ENCODE results near the gene CLDN7. TPM values are rescaled to one million over a fixed set of nuclear protein-coding genes. Genes with fewer than 3 reads are reported as not detected.

CLDN7 gene
- polyA plus RNA-seq, 4 donors, result 309 to 561 (median 332) TPM

GRCh38 chr17:7262935-7263800 is 890 bp upstream of the CLDN7 start:
- Histone ChIP-seq H3K27ac (ENCODE audit: low read depth in 1 of 3, low read length in 2 of 3) (peak overlapping the region; percentile 95 to 99 (median 97)), H3K36me3 (ENCODE audit: control insufficient read depth in 3 of 3, insufficient read depth in 2 of 3, low read depth in 1 of 3, low read length in 3 of 3) (peaks cover 0 to 27% (median 2%) of the 10 kb centered on the region in 3 donors), H3K4me3 (ENCODE audit: low read depth in 1 of 3, low read length in 3 of 3) (peak overlapping the region; percentile 54 to 76 (median 74)), H3K4me1 (ENCODE audit: control insufficient read depth in 3 of 3, insufficient read depth in 2 of 3, low read depth in 1 of 3, low read length in 2 of 3) (peaks cover 0 to 25% (median 0%) of the 10 kb centered on the region in 3 donors), H3K9me3 (ENCODE audit: control insufficient read depth in 2 of 2, insufficient read depth in 1 of 2, low read depth in 1 of 2, low read length in 1 of 2) (no peaks in the 10 kb centered on the region), H3K27me3 (ENCODE audit: control insufficient read depth in 3 of 3, insufficient read depth in 3 of 3, low read length in 3 of 3) (peaks cover 0 to 6% (median 0%) of the 10 kb centered on the region in 3 donors)
- FAIRE-seq (no peak), DNase-seq (peak; percentile 94 to 97)
- WGBS, 3 donors, result 0 to 6% (median 4%) methylated on average over 25 to 26 of the region's 26 CpGs

GRCh38 chr17:7261379-7262191 is 693 bp downstream of the CLDN7 start:
- Histone ChIP-seq H3K27me3 (ENCODE audit: control insufficient read depth in 3 of 3, insufficient read depth in 3 of 3, low read length in 3 of 3) (peaks cover 0 to 6% (median 0%) of the 10 kb centered on the region in 3 donors), H3K36me3 (ENCODE audit: control insufficient read depth in 3 of 3, insufficient read depth in 2 of 3, low read depth in 1 of 3, low read length in 3 of 3) (peaks cover 0 to 42% (median 4%) of the 10 kb centered on the region in 3 donors), H3K9me3 (ENCODE audit: control insufficient read depth in 2 of 2, insufficient read depth in 1 of 2, low read depth in 1 of 2, low read length in 1 of 2) (no peaks in the 10 kb centered on the region), H3K27ac (ENCODE audit: low read depth in 1 of 3, low read length in 2 of 3) (peak overlapping the region; percentile 95 to 99 (median 99)), H3K4me3 (ENCODE audit: low read depth in 1 of 3, low read length in 3 of 3) (peak overlapping the region; percentile 75 to 89 (median 76)), H3K4me1 (ENCODE audit: control insufficient read depth in 3 of 3, insufficient read depth in 2 of 3, low read depth in 1 of 3, low read length in 2 of 3) (peaks cover 0 to 40% (median 0%) of the 10 kb centered on the region in 3 donors)
- FAIRE-seq (no peak), DNase-seq (no peak)
- 2 to 5% (median 4%) methylated on average over 54 to 71 of the region's 71 CpGs for WGBS, 3 donors

GRCh38 chr17:7260651-7261378 is 1.5 kb downstream of the CLDN7 start:
- peaks cover 0 to 6% (median 0%) of the 10 kb centered on the region in 3 donors for H3K27me3 ChIP-seq (ENCODE audit: control insufficient read depth in 3 of 3, insufficient read depth in 3 of 3, low read length in 3 of 3)
- no peaks in the 10 kb centered on the region for H3K9me3 ChIP-seq (ENCODE audit: control insufficient read depth in 2 of 2, insufficient read depth in 1 of 2, low read depth in 1 of 2, low read length in 1 of 2)
- FAIRE-seq (no peak), DNase-seq (peak; percentile 76 to 86)
- peaks cover 0 to 50% (median 5%) of the 10 kb centered on the region in 3 donors for H3K36me3 ChIP-seq (ENCODE audit: control insufficient read depth in 3 of 3, insufficient read depth in 2 of 3, low read depth in 1 of 3, low read length in 3 of 3)
- H3K27ac ChIP-seq (ENCODE audit: low read depth in 1 of 3, low read length in 2 of 3), result peak overlapping the region; percentile 95 to 99 (median 99)
- H3K4me1 ChIP-seq (ENCODE audit: control insufficient read depth in 3 of 3, insufficient read depth in 2 of 3, low read depth in 1 of 3, low read length in 2 of 3), result peaks cover 0 to 44% (median 0%) of the 10 kb centered on the region in 3 donors
- WGBS, 3 donors, result 1 to 9% (median 3%) methylated on average over 43 to 54 of the region's 54 CpGs
- peak overlapping the region; percentile 75 to 89 (median 76) for H3K4me3 ChIP-seq (ENCODE audit: low read depth in 1 of 3, low read length in 3 of 3)

DNA sequence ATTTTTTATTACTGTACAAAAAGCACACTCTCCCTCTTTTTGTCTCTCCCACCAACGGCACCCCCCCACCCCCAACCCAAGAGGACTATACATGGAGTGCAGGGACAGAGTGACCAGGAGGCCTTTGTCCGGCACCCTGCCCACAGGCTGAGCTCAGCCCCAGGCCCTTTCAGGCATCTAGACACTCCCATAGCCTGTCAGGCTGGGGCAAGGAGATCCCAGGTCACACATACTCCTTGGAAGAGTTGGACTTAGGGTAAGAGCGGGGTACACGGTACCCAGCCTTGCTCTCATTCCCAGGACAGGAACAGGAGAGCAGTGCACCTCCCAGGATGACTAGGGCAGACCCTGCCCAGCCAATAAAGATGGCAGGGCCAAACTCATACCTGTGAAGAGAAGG is 2.1 kb downstream of the CLDN7 start:
- 32 to 61% (median 54%) methylated on average over 4 of the region's 4 CpGs for WGBS, 3 donors
- Histone ChIP-seq H3K4me1 (ENCODE audit: control insufficient read depth in 3 of 3, insufficient read depth in 2 of 3, low read depth in 1 of 3, low read length in 2 of 3) (peaks cover 0 to 44% (median 0%) of the 10 kb centered on the region in 3 donors), H3K36me3 (ENCODE audit: control insufficient read depth in 3 of 3, insufficient read depth in 2 of 3, low read depth in 1 of 3, low read length in 3 of 3) (peaks cover 0 to 56% (median 5%) of the 10 kb centered on the region in 3 donors), H3K27me3 (ENCODE audit: control insufficient read depth in 3 of 3, insufficient read depth in 3 of 3, low read length in 3 of 3) (peaks cover 0 to 6% (median 0%) of the 10 kb centered on the region in 3 donors), H3K27ac (ENCODE audit: low read depth in 1 of 3, low read length in 2 of 3) (peak overlapping the region; percentile 95 to 99 (median 99)), H3K4me3 (ENCODE audit: low read depth in 1 of 3, low read length in 3 of 3) (peak overlapping the region; percentile 75 to 89 (median 76)), H3K9me3 (ENCODE audit: control insufficient read depth in 2 of 2, insufficient read depth in 1 of 2, low read depth in 1 of 2, low read length in 1 of 2) (no peaks in the 10 kb centered on the region)
- FAIRE-seq (no peak), DNase-seq (peak; percentile 45 to 53)

DNA sequence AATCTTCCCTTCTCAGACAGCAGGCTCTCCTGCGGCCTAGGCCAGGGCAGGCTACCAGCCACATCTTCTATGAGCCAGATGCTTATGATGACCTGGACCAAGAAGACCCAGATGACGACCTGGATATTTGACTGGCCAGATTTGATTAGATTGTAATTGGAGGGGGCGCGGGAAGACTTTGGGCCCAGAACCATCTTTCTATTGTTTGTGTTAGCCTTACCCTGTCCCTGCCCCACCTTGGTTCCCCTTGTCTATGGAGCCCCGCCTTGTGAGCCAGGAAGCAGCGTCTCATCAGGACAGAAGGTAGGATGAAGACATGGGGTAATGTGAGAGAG is 2.8 kb downstream of the CLDN7 start:
- Histone ChIP-seq H3K4me1 (ENCODE audit: control insufficient read depth in 3 of 3, insufficient read depth in 2 of 3, low read depth in 1 of 3, low read length in 2 of 3) (peaks cover 0 to 46% (median 0%) of the 10 kb centered on the region in 3 donors), H3K36me3 (ENCODE audit: control insufficient read depth in 3 of 3, insufficient read depth in 2 of 3, low read depth in 1 of 3, low read length in 3 of 3) (peaks cover 0 to 61% (median 5%) of the 10 kb centered on the region in 3 donors), H3K27ac (ENCODE audit: low read depth in 1 of 3, low read length in 2 of 3) (peak overlapping the region; percentile 93 to 99 (median 99)), H3K4me3 (ENCODE audit: low read depth in 1 of 3, low read length in 3 of 3) (peak overlapping the region in 2 of 3 donors; percentile 76 to 89), H3K9me3 (ENCODE audit: control insufficient read depth in 2 of 2, insufficient read depth in 1 of 2, low read depth in 1 of 2, low read length in 1 of 2) (no peaks in the 10 kb centered on the region), H3K27me3 (ENCODE audit: control insufficient read depth in 3 of 3, insufficient read depth in 3 of 3, low read length in 3 of 3) (peaks cover 0 to 6% (median 0%) of the 10 kb centered on the region in 3 donors)
- DNase-seq (no peak), FAIRE-seq (no peak)
- WGBS, 3 donors, result 27 to 63% (median 53%) methylated on average over 6 of the region's 6 CpGs

DNA sequence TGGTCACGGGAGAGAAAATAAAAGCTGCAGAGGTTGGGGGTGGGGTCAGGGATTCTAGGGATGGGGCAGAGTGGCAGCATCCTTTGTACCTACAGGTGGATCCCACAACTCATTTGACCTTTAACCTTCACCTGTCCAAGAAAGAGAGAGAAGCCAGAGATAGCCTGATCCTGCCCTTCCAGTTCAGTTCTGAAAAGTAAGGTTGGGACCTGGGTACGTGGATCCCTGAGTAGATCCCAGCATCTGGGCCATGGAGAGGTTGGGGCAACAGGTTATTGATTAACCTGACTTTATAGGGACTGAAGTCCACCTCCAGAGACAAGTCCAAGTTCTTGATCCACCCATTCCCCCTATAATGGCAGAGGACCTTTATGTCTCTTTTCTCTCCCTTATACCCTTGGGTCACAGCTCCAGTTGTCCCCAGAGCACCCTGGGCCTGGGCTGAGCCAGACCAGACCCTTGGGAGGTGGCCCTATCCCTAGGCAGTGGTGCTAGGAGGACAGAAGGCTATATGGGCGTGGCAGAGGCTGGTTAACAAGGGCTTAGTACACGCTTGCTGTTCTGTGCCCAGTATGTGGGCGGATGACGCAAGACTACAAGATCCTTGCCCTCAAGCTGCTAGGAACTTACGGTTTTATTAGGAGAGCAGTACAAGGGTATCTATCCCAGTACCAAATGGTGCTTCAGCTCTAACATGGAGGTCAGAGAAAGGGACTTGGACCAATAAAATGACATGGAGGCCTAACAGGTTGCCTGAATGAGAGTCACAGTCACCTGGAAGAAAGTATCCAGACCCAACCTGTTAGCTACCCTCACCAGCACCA is 3.3 kb downstream of the CLDN7 start:
- peaks cover 0 to 48% (median 0%) of the 10 kb centered on the region in 3 donors for H3K4me1 ChIP-seq (ENCODE audit: control insufficient read depth in 3 of 3, insufficient read depth in 2 of 3, low read depth in 1 of 3, low read length in 2 of 3)
- peaks cover 0 to 6% (median 0%) of the 10 kb centered on the region in 3 donors for H3K27me3 ChIP-seq (ENCODE audit: control insufficient read depth in 3 of 3, insufficient read depth in 3 of 3, low read length in 3 of 3)
- DNase-seq, result peak; percentile 97 to 99
- peak overlapping the region; percentile 93 to 99 (median 99) for H3K27ac ChIP-seq (ENCODE audit: low read depth in 1 of 3, low read length in 2 of 3)
- H3K9me3 ChIP-seq (ENCODE audit: control insufficient read depth in 2 of 2, insufficient read depth in 1 of 2, low read depth in 1 of 2, low read length in 1 of 2), result no peaks in the 10 kb centered on the region
- H3K4me3 ChIP-seq (ENCODE audit: low read depth in 1 of 3, low read length in 3 of 3), result peak overlapping the region in 2 of 3 donors; percentile 76 to 89
- H3K36me3 ChIP-seq (ENCODE audit: control insufficient read depth in 3 of 3, insufficient read depth in 2 of 3, low read depth in 1 of 3, low read length in 3 of 3), result peaks cover 0 to 65% (median 5%) of the 10 kb centered on the region in 3 donors
- WGBS, 3 donors, result 22 to 67% (median 37%) methylated on average over 7 of the region's 7 CpGs
- FAIRE-seq, result no peak

- Histone ChIP-seq H3K9me3 (ENCODE audit: control insufficient read depth in 2 of 2, insufficient read depth in 1 of 2, low read depth in 1 of 2, low read length in 1 of 2) (no peaks in the 10 kb centered on the region), H3K36me3 (ENCODE audit: control insufficient read depth in 3 of 3, insufficient read depth in 2 of 3, low read depth in 1 of 3, low read length in 3 of 3) (peaks cover 0 to 63% (median 5%) of the 10 kb centered on the region in 3 donors), H3K4me1 (ENCODE audit: control insufficient read depth in 3 of 3, insufficient read depth in 2 of 3, low read depth in 1 of 3, low read length in 2 of 3) (peaks cover 0 to 46% (median 0%) of the 10 kb centered on the region in 3 donors), H3K4me3 (ENCODE audit: low read depth in 1 of 3, low read length in 3 of 3) (no peak overlapping the region), H3K27ac (ENCODE audit: low read depth in 1 of 3, low read length in 2 of 3) (peak overlapping the region in 2 of 3 donors; percentile 64 to 99), H3K27me3 (ENCODE audit: control insufficient read depth in 3 of 3, insufficient read depth in 3 of 3, low read length in 3 of 3) (peaks cover 0 to 3% (median 0%) of the 10 kb centered on the region in 3 donors)
- DNase-seq, result no peak
- no peak for FAIRE-seq
- WGBS, 3 donors, result 80 to 86% (median 85%) methylated on average over 8 of the region's 8 CpGs
These were observed 5.4 kb downstream of the CLDN7 start for GRCh38 chr17:7256766-7257456.

Data from small intestine (tissue), 7 donors.